ENCODE measurements around the gene AMPD1.

DNA sequence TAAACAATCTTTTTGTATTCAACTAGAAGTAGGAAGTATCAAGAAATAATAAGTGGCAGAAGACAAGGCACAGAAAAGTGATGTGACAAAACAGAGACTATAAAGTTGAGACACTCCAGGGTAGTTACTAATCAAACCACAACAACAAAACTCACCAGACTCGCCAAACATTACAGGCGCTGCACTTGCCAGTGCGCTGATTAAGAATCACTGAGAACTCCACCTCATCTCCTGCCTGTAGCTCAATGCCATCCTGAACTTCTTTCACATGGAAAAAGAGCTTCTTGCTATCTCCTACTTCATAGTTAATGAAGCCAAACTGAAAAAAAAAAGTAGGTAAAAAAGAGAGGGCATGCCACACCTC, 24.1 kb upstream of the AMPD1 start:
- TF ChIP-seq ZNF217 (IDR thresholded peaks at IDR 0.05) (no peak), NRF1 (conservative IDR thresholded peaks at IDR 0.05; ENCODE audit: low read depth, low read length) (no peak), POLR2A (IDR thresholded peaks at IDR 0.05; ENCODE audit: low read depth, low read length) (no peak), RFX5 (IDR thresholded peaks at IDR 0.05; ENCODE audit: low read depth, low read length) (no peak), WRNIP1 (IDR thresholded peaks at IDR 0.05; ENCODE audit: borderline replicate concordance, low read depth, low read length) (no peak), ZSCAN29 (IDR thresholded peaks at IDR 0.05) (no peak), ZNF274 (IDR thresholded peaks at IDR 0.05; ENCODE audit: insufficient read depth, insufficient read length) (no peak), FOXK2 (IDR thresholded peaks at IDR 0.05) (no peak), RAD51 (IDR thresholded peaks at IDR 0.05) (no peak), JUND (IDR thresholded peaks at IDR 0.05; ENCODE audit: low read depth, low read length) (no peak)
- TF ChIP-seq, protein P1, sequence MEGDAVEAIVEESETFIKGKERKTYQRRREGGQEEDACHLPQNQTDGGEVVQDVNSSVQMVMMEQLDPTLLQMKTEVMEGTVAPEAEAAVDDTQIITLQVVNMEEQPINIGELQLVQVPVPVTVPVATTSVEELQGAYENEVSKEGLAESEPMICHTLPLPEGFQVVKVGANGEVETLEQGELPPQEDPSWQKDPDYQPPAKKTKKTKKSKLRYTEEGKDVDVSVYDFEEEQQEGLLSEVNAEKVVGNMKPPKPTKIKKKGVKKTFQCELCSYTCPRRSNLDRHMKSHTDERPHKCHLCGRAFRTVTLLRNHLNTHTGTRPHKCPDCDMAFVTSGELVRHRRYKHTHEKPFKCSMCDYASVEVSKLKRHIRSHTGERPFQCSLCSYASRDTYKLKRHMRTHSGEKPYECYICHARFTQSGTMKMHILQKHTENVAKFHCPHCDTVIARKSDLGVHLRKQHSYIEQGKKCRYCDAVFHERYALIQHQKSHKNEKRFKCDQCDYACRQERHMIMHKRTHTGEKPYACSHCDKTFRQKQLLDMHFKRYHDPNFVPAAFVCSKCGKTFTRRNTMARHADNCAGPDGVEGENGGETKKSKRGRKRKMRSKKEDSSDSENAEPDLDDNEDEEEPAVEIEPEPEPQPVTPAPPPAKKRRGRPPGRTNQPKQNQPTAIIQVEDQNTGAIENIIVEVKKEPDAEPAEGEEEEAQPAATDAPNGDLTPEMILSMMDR (IDR thresholded peaks at IDR 0.05 in 2 of 3, conservative IDR thresholded peaks at IDR 0.05 in 1 of 3; ENCODE audit: control insufficient read depth in 2 of 3, extremely low read depth in 1 of 3, insufficient read depth in 1 of 3, low read depth in 3 of 3, low read length in 3 of 3) = no peak
- TF ChIP-seq, protein P2, sequence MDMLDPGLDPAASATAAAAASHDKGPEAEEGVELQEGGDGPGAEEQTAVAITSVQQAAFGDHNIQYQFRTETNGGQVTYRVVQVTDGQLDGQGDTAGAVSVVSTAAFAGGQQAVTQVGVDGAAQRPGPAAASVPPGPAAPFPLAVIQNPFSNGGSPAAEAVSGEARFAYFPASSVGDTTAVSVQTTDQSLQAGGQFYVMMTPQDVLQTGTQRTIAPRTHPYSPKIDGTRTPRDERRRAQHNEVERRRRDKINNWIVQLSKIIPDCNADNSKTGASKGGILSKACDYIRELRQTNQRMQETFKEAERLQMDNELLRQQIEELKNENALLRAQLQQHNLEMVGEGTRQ (IDR thresholded peaks at IDR 0.05; ENCODE audit: borderline replicate concordance, low read depth, low read length) = no peak

Data from GM12878 (cell line).